Measurements from ENCODE around the gene RNF212B.

Gene RNF212B

GRCh38 chr14:23321572-23322547, 84.1 kb downstream of the RNF212B start:
- DNase-seq: peak; percentile 44
